ELF-1 (cell line): ENCODE data around the gene HMGXB3.
A peak's percentile ranks its signal among the peaks of the same experiment; 100 is the strongest.
"Not testable (repeated sequence)": the region's sequence is repeated elsewhere in the genome, so short reads cannot be mapped to it uniquely, and the experiment has no call there.

Experiments
- DNase-seq: peaks from one replicate; pipeline ENCODE4 v3.0.0-alpha.2; 2016; ENCODE audit warnings: low read depth, low spot score

HMGXB3 gene

DNA sequence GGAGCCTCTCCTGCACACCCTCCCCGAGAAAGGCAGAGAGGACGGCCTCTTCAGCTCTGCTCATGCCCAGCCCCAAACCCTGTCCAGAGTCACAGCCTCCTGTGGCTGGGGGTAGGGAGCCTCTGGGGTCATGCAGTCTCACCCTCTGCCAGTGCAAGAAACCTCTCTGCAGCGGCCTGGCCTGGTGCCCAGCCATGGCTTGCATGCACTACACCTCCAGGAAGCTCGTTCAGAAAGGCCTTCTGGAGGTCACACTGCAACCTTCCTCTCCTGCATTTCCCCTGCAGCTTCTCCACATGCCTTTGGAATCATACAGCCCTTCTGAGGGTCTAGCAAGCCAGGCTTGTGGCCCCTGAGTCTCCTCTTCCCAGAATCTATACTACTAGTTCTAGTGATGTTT is 67.9 kb downstream of the HMGXB3 start:
- no peak for DNase-seq

DNA sequence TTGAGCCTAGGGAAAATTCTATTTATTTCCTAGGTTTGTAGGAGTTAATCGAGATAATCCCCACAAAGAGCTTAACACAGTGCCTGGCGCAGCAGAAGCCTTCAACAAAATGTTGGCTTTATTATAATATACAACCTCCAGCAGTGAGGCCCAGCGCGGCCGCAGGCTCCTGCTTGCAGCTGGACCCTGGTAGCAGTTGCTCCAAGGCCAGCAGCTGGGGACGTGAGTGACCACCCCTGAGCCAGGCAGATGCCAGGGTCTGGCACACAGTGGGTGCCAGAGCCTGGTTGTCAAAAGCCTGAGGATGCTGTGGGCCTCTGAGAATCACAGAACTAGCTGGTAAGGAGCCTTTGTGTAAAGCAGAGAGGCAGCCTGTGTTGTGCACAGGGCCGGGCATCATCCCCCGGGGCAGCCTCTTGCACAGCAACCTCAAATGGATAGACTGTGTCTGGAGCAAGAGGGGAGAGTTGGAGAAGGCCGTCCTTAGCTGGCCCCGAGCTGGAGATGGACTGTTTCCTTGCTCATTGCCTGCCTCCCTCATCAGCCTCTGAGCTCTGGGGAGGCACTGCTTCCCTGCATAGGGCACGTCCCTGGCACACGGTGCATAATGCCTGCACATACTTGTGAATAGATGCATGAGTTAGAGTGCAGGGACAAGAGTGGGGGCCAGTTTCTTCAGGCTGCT is 68.6 kb downstream of the HMGXB3 start:
- DNase-seq: no peak

DNA sequence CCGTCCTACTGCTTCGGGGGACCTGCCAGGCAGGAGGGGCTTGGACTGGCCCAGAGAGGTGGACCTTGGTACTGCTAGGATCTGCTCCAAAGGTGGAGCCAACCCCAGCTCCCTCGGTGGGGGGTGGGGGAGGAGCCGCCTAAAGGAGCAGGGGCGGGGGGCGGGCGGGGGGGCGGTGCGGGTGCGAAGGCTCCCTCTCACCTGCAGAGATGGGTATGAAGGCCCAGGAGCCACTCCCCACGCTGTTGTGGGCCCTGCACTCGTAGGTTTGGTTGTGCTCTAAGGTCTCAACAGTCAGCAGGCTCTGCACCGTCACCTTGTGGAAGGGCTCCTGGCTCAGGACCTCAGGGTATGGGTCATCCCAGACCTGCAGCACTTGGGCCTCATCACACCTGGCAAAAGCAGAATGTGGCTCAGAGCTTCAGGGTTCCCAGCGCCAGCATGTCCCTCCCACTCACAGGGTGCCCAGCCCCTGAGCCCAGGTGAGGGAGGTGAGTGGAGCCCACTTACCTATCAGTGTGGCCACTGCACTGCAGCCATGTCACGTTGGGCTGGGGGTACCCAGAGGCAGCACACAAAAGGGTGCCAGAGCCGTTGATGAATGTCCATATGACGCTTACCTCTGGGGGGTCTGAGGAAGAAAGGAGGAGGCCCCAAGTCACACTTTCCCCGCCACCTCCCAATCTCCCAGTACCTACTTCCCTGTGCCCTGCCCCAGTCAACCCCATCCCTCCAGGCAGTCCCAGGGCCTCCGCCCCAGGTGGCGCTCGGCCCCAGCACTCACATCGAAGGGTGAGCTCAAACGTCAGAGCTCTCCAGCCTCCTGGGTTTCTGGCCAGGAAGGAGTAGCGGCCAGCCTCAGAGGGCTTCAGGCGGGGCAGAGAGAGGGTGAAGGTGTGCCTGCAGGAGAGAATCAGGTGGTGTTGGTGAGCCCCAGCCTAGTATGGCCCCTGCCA is 69.4 kb downstream of the HMGXB3 start:
- DNase-seq: peak; percentile 67

DNA sequence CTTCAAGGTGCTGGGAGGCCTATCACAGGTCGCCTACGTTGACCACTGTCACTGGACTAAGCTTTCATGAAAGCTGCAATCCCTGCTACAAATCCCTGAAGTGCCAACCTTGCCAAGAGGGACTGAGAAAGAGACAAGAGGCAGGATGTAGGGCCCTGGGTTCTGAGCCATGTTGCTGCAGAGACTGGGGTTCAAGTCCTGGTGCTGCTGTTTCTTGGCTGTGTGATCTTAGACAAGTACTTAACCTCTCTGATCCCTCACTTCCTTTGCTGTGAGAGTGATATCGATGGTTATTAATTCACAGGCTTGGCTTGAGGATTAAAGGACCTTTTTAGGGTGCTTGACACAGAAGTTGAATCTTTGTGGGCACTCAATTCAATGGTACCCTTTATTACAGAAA is 70.3 kb downstream of the HMGXB3 start:
- no peak for DNase-seq

DNA sequence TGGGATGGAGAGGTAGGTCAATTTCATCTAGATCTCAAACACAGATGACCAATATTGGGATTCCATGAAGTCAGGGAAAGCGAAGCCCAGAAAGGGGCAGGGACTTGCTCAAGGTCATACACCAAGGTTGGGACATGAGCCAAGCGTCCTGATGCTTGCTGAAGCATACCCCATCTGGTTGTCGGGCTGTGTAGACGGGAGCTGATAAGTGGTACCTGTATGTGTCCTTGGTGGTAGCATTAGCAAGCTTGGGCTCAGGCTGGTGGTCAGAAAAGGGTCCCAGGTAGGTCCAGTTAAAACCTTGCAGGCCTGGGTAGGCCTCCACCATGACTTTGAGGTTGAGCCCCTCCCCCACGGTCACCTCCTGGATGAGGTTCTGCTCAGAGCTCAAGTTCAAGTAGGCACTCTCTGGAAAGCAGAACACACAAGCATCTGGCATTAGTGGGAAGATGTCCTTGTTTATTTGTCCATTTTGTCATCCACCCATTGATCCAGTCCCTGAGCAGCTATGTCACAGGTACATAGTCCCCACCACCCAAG is 72.6 kb downstream of the HMGXB3 start:
- DNase-seq: no peak

DNA sequence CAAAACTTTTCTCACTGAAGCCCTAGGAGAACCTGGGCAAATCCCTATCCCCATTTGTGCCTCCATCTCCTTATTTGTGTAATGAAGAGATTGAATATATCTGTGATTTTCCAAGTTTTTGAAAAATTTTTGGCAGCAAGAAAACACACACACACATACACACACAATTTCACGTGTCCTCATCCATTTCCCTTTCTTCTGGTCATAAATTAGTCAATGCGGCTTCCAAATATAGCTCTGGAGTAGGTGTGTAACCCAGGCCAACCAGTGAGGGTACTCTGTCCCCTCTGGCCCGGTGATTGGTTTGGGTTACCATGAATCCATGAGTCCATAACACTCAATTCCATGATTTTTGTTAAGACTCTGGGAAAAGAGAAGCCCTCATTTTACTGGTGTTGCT is 73.1 kb downstream of the HMGXB3 start:
- DNase-seq: no peak

DNA sequence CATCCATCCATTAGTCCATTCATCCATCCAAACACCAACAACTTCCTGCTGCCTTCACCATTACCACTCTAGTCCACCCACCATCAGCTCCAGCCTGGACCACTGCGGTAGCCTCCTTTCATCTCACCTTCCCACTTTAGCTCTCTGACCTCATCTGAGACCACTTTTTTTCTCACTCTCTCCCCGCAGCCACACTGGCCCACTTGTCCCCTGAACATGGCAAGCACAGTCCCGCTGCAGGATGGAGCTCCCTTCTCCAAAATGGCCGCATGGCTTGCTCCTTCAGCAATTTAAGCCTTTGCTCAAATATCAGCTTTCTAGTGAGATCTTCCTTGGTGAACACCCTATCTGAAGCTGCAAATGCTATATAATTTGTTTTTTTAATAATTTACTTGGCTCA is 74.7 kb downstream of the HMGXB3 start:
- no peak for DNase-seq

DNA sequence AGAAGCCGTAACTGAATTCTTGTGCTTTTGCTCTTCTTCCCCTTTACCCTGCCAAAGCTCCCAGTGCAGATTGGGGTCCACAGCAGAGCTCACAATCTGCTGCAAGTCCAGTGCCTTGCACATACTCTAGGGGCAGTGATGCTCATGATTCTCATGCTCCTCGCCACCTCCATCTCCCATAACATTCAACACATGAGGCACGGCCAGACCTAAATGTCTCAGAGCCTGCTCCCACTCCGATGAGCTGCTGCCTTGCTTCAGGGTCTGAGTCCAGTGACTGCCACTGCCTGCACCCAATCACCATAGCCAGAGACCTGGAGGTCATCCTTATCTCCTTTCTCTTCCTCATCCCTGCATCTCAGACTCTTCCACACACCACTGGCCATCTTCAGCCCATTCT is 75.3 kb downstream of the HMGXB3 start:
- DNase-seq: no peak

DNA sequence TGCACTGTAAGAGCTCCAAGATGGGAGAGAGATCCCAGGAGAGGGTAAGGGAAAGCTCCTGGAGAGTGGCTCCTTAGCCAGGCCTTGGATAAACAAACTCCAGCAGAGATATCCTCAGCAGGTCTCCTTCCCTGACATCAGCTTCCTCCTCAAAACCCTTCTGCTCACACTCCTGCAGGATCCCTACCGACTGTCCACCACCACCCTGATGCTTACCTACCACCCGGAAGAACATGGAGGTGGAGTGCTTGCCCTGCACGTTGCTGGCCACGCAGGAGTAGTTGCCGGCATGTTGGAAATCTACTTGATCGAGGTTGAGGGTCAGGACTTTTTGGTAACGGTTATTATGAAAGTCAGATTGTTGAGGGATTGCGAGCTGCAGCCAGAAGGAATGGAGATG is 76.5 kb downstream of the HMGXB3 start:
- DNase-seq: no peak

DNA sequence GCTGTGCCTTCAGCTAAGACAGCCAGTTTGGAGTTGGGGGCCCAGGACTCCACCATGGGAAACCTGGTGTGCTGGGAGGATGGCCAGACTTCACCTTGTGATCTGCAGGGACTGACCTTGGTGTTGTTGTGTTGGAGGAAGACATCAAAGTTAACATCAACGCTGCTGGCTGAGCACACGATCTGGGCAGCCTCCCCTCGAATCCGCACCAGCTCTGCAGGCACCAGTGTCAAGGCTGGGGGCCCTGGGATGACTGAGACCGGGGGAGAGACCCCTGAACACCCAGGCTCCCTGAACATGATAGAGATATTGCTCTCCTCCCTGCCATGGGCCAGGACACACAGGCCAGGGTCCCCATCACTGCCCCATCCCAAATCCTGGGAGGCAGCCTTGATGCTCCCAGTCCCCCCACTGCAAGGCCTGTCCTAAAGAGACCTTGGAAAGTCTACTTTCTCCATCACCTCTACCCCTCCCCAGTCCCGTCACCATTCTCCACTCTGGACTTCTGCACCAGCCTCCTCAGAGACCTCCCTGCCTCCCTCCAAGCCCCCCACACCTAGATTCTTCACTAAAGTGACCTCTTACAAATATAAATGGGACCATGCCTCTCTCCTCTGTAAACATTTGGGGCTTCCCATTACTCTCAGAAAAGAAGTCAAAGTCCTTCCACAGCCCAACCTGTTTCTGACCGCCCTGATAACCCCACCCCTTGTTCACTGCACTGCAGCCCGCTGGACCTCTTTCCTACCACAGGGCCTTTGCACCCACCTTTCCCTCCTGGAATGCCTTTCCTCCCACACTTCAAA is 77.7 kb downstream of the HMGXB3 start:
- no peak for DNase-seq

DNA sequence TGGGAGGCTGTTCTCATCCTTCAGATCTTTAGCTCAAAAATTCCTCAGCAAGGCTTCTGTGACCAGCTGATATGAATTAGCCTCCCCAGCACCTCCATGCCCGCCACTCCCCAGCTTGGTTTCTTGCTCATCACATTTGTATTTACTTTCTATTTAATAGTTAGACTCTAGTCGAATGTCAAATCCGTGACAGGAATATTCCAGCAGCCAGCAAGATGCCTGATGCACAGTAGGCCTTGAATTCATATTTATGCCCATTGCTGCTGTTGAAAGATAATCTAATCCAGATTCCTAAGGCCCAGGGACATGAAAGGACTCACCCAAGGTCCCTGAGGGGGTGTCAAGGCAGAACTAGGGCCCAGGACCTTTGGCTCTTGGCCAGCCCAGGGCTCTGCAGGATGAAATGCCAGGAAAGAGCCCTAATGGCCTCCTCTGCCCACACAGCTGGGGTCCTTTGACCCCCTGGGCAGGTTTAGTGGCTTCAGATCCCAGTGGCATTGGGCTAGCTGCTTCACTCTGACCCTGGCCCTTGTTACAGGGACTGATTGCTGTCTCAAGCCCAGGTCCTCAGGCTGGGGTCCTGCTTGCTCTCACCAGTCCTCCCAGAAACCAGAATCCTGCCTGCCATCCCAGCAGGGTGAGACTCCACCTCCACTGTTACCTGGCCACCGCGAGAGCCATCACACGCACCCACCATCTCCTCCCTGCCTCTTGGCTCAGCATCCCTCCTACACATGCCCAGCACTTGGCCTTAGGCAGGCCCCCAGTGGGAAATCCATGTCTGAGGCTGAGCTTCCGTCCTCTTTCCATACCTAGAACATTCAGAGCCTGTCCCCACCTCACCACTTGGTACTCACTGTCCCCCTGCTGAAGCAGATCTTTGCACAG is 78.5 kb downstream of the HMGXB3 start:
- DNase-seq: no peak

DNA sequence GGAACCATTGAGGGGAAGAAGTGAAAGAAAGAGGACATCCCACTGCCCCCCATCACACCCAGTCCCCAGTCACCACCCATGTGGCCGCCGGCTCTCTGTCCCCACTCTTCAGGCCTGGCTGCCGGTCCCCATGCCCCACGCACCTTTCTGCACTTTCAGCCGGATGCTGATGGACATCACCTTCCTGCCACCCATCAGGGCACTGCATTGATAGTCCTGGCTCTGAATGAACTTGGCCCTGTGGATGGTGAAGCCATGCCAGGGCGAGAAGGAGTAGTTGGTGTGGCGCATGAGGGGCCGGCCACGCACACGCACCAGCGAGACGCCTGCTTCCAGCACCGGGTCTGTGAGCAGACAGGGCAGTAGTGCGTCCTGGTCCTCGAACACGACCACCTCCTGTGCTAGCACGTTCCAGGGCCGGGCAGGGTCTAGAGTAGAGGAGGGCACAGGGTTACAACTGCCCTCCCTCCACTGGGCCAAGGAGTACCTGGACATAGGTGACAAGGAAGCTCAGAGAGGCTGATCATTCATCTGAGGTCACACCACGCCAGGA is 79.4 kb downstream of the HMGXB3 start:
- no peak for DNase-seq

DNA sequence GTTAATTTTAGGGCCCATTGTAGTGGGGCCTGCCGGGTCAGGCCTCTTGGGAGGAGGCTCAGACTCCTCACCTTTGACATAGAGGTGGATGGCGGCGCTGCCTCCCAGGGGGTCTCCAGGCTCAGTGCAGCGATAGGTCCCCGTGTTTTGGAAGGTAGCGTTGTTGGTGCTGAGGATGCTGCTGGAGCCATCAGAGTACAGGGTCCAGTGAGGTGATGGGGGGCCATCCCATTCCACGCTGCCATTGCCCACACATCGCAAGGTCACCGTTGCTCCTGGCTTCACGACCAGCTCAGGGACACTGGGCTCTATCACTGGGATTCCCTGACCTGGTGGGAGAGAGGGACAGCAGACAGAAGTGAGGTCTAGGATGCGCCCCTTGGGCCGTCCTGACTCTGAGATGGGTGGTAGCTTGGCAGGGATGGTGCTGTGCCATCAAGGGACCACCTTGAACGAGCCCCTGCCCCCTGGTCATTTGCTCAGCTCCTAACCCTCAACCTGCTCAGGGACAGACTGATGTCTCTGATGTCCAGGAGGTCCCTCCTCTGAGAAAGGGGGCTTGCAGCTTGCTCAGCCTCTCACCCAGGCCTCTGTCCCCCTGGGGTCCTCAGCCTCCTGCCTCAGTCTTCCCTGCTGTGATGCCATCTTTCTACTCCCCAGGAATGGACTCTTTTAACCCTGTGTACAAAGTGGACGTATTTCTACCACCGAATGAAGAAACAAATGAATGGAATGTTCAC is 80.3 kb downstream of the HMGXB3 start:
- DNase-seq: no peak

DNA sequence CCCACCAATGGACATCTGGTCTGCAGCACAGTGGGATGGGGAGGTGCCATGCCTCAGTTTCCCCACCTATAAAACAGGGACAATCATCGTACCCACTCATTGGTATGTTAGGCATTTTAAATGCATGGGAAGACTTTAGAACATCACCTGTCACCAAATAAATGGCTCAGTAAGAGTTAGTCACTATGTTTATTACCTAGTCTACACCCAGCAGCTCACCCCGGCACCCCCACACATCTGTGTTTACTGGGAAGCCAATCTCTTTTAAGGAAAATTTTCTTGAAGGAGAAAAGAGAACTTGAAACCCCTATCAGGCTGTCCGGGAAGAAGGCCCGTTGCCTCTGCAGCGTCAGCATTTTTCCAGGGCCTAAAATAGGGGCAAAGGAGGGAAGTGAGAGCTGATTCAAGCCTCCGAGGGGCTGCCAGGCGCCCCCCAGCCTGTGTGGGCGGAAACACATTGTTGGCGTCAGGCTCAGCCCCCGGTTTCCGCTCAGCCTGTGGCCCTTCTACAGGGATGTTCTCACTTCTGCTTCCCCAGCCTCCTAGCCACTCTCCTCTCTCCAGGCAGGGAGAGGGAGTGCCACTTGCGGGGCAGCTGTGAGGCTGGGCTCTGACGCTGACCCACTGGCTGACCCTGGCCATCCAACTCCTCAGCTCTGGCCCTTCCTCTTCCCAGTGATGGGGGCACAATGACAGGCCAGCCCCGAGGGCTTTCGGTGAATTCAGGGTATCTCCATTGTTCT is 81.2 kb downstream of the HMGXB3 start:
- no peak for DNase-seq

DNA sequence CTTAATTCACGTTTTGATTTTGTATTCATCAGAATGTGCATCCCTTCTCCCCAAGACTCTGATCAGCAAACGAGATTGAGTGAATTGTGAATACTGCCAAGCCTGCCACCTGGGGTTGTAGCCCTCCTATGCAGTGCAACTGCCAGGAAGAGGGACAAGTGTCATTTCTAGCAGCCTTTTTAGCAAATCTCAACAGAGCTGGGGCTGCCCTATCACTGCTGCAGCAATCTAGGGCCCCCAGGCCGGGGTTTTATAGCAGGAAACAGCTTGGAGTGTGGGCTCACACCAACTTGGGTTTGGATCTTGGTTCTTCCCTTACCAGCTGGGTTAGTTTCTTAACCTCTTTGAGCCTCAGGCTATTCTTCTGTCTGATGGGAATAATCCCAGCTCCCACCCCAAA is 81.8 kb downstream of the HMGXB3 start:
- no peak for DNase-seq

DNA sequence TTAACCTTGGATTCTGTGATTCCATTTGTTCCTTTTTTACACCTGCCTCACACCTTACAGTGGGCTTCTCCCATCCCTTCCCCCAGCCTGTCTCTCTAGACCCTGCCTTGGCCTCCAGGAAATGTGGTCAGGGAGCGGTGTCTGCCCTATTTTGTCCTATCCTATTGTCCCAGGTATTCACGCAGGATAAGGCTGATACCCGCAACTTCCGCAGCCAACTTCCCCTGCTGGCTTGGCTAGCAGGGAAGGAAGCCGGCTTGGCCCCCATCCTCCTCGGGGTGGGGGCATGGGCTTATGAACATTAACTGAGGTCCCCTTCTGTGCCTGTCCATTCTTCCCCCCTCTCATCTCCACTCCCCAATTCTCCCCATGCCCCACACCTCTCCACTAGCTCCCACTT is 82.3 kb downstream of the HMGXB3 start:
- DNase-seq: no peak

DNA sequence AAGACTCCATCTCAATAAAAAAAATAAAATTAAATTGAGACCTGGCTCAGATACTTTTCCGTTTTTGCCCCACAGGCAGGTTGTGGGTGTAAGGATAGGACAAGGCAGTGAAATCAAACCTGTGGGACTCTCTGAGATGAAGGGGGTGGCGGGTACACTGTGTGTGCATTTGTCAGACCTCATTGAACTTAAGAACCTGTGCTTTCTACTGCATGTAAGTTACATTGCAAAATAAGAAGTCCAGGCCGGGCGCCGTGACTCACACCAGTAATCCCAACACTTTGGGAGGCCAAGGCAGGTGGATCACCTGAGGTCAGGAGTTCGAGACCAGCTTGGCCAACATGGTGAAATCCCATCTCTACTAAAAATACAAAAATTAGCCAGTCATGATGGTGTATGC is 84.2 kb downstream of the HMGXB3 start:
- DNase-seq: not testable (repeated sequence)

DNA sequence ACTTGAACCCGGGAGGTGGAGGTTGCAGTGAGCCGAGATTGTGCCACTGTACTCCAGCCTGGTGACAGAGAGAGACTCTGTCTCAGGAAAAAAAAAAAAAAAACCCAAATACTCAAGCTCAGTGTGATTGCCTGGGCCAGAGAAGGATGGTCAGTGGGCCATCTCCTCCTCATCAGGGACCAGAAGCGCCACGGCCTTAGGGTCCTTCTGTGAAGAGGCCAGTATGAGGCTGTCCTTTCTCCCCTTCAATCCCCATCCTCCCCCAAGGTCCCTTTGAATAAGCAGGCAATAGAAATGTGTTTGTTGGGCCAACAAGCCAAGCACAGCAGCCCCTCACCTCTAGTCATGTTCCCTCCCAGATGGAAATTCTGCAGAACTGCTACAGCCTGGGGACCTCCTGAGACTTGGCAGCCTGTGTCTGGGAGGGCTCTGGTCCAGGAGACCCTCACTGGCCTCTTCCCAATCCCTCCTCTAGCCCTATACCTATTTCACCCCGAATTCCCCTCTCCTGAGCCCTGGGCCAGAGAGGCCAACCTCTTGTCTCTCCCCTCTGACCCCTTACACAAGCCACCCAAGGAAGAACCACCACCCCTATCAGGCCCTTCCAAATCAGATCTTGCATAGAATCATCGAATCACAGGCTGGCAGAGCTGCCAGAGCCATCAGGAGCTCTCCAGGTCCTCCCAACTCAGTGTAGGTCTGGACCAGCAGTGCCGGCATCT is 84.8 kb downstream of the HMGXB3 start:
- no peak for DNase-seq
